Measurements from ENCODE around the gene GALNT16. TPM values are rescaled to one million over a fixed set of nuclear protein-coding genes. Genes with fewer than 3 reads are reported as not detected.
A peak's percentile ranks its signal among the peaks of the same experiment; 100 is the strongest.

The GALNT16 gene
- total and polyA plus RNA-seq, 2 of the 8 experiments (the other 6 are each of a cell fraction or from before 2014, with no cell fraction given) = 5.4 to 6.3 TPM

GRCh38 chr14:69360438-69361108, 100.6 kb downstream of the GALNT16 start:
- H2BK120ac ChIP-seq (replicated peaks; ENCODE audit: low read depth, low read length) = no peak overlapping the region

More at GRCh38 chr14:69360438-69361108, 100.6 kb downstream of the GALNT16 start:
- Histone ChIP-seq H2AFZ (ENCODE audit: low read length) (no peak overlapping the region), H4K91ac (replicated peaks; ENCODE audit: insufficient read length, low read length) (no peak overlapping the region), H3K4ac (replicated peaks; ENCODE audit: insufficient read length, low read depth, low read length) (no peak overlapping the region), H3K79me2 (ENCODE audit: control insufficient read depth in 1 of 2, insufficient read depth in 2 of 2, low read length in 2 of 2) (no peaks in the 10 kb centered on the region), H3K9me3 (ENCODE audit: insufficient read depth in 2 of 2, low read depth in 1 of 2, low read length in 1 of 2) (no peaks in the 10 kb centered on the region), H4K5ac (ENCODE audit: insufficient read length, low read depth, low read length) (no peak overlapping the region), H3K18ac (ENCODE audit: extremely low read depth, low read length) (no peak overlapping the region), H2BK12ac (ENCODE audit: low read depth, low read length) (no peak overlapping the region), H3K27ac (ENCODE audit: low read depth, low read length) (no peak overlapping the region), H3K9ac (replicated peaks in 1 of 4; ENCODE audit: extremely low read depth in 1 of 4, low read depth in 3 of 4, low read length in 3 of 4) (no peak overlapping the region), H3K36me3 (ENCODE audit: control insufficient read depth in 2 of 4, insufficient read depth in 4 of 4, low read length in 3 of 4) (no peaks in the 10 kb centered on the region), H2BK20ac (ENCODE audit: low read length) (no peak overlapping the region), H2AK5ac (ENCODE audit: low read depth, low read length) (no peak overlapping the region), H2BK5ac (ENCODE audit: low read depth, low read length) (no peak overlapping the region), H3K27me3 (replicated peaks in 1 of 4; ENCODE audit: control insufficient read depth in 3 of 4, extremely low read depth in 1 of 4, insufficient read depth in 3 of 4, low read length in 3 of 4) (no peaks in the 10 kb centered on the region), H4K8ac (ENCODE audit: extremely low read depth, insufficient read depth, low read length) (0 out of 2 replicates have a peak overlapping the region, but pooled peaks have one; percentile 20), H3K14ac (ENCODE audit: insufficient read length) (no peak overlapping the region), H3K79me1 (ENCODE audit: low read depth, low read length) (no peaks in the 10 kb centered on the region), H3K56ac (replicated peaks; ENCODE audit: insufficient read length, low read depth, low read length) (no peak overlapping the region), H3K4me2 (ENCODE audit: insufficient read depth in 1 of 2, low read depth in 2 of 2, low read length in 2 of 2) (no peak overlapping the region), H4K20me1 (replicated peaks in 1 of 2; ENCODE audit: control insufficient read depth in 1 of 2, insufficient read depth in 2 of 2, low read length in 2 of 2) (no peaks in the 10 kb centered on the region), H3K23me2 (ENCODE audit: low read depth, low read length) (no peaks in the 10 kb centered on the region), H3K4me1 (replicated peaks in 1 of 4; ENCODE audit: control insufficient read depth in 3 of 4, insufficient read depth in 4 of 4, low read length in 3 of 4) (peaks cover 0 to 3% (median 0%) of the 10 kb centered on the region in 4 experiments; a peak in 1 of 7 replicates), H3K4me3 (ENCODE audit: extremely low read depth in 1 of 4, insufficient read depth in 2 of 4, low read depth in 3 of 4, low read length in 4 of 4) (no peak overlapping the region), H3K23ac (ENCODE audit: insufficient read length) (no peak overlapping the region), H2BK15ac (ENCODE audit: low read length) (no peak overlapping the region)
- FAIRE-seq (no peak), DNase-seq (ENCODE audit: low read depth in 1 of 2, low spot score in 2 of 2) (no peak)
- ChIA-PET CTCF (ENCODE audit: partially characterized antibody) (interaction anchor here (1.0 to 11.8 kb wide), 7 partner anchors 10 to 230 kb away, joined by 3 to 130 read pairs (median 46); partner anchors contain the start of gene GALNT16), POLR2A (ENCODE audit: partially characterized antibody) (interaction anchor here (0.6 to 1.2 kb wide), 2 partner anchors 10 to 15 kb away, joined by 3 read pairs; no protein-coding TSS in a partner anchor)
- no peak for TF ChIP-seq SIN3A (conservative IDR thresholded peaks at IDR 0.05 in 1 of 2, IDR thresholded peaks at IDR 0.05 in 1 of 2; ENCODE audit: low read depth in 1 of 2, low read length in 2 of 2)
- WGBS, 2 experiments (ENCODE audit: extremely low coverage in 1 of 2, insufficient coverage in 1 of 2, insufficient read length in 1 of 2, insufficient replicate concordance in 2 of 2, low coverage in 1 of 2, low lambda C conversion rate in 2 of 2, missing lambda C conversion rate in 1 of 2) = 95% methylated on average over 7 of the region's 7 CpGs; no CpG with 5 or more reads in 1 of the 2 experiments

Measured in H1 (cell line).